Epithelial cell of prostate (primary cell): ENCODE data around the gene DYNLT2B.
"Not testable (repeated sequence)": the region's sequence is repeated elsewhere in the genome, so short reads cannot be mapped to it uniquely, and the experiment has no call there.

ENCODE experiments used
- DNase-seq: peaks from one replicate; pipeline ENCODE4 v3.0.0-alpha.2; 2011; ENCODE audit warnings: low read depth, low spot score
- H3K27ac ChIP-seq: fragments of 450-650 bp; 2 replicates; pipeline ENCODE4 v1.5.1; 2017; ENCODE audit warnings: mild to moderate bottlenecking

DYNLT2B gene

GRCh38 chr3:196280689-196281440, 37.2 kb downstream of the DYNLT2B start:
- H3K27ac ChIP-seq, result peak overlapping the region; percentile 91
- DNase-seq, result no peak

GRCh38 chr3:196275126-196275525, 42.9 kb downstream of the DYNLT2B start:
- no peak for DNase-seq
- H3K27ac ChIP-seq, result peak overlapping the region; percentile 20

- no peak for DNase-seq
- peak overlapping the region; percentile 20 for H3K27ac ChIP-seq
Measured at GRCh38 chr3:196274585-196274984, 43.5 kb downstream of the DYNLT2B start.

- DNase-seq, result no peak
- no peak overlapping the region for H3K27ac ChIP-seq
Measured at GRCh38 chr3:196273655-196274054, 44.4 kb downstream of the DYNLT2B start.

- no peak overlapping the region for H3K27ac ChIP-seq
- DNase-seq, result no peak
Measured at GRCh38 chr3:196272826-196273225, 45.2 kb downstream of the DYNLT2B start.

- H3K27ac ChIP-seq, result no peak overlapping the region
- no peak for DNase-seq
Measured at GRCh38 chr3:196270499-196270898, 47.5 kb downstream of the DYNLT2B start.

- H3K27ac ChIP-seq, result peak overlapping the region; percentile 49
- peak; percentile 66 for DNase-seq
Measured at GRCh38 chr3:196268284-196269163, 49.5 kb downstream of the DYNLT2B start.

- no peak for DNase-seq
- no peak overlapping the region for H3K27ac ChIP-seq
Measured at GRCh38 chr3:196263819-196264218, 54.2 kb downstream of the DYNLT2B start.

GRCh38 chr3:196260784-196261183, 57.3 kb downstream of the DYNLT2B start:
- H3K27ac ChIP-seq, result no peak overlapping the region
- DNase-seq, result no peak

- no peak for DNase-seq
- H3K27ac ChIP-seq, result no peak overlapping the region
Measured at GRCh38 chr3:196255776-196256175, 62.3 kb downstream of the DYNLT2B start.

- DNase-seq, result no peak
- H3K27ac ChIP-seq, result no peak overlapping the region
Measured at GRCh38 chr3:196254376-196255283, 63.4 kb downstream of the DYNLT2B start.

GRCh38 chr3:196251918-196252317, 66.1 kb downstream of the DYNLT2B start:
- DNase-seq, result no peak
- no peak overlapping the region for H3K27ac ChIP-seq

- peak overlapping the region; percentile 43 for H3K27ac ChIP-seq
- DNase-seq, result no peak
Measured at GRCh38 chr3:196246612-196247308, 71.3 kb downstream of the DYNLT2B start.

- H3K27ac ChIP-seq, DNase-seq: not testable (repeated sequence)
Measured at GRCh38 chr3:196244166-196244565, 73.9 kb downstream of the DYNLT2B start.

- no peak overlapping the region for H3K27ac ChIP-seq
- no peak for DNase-seq
Measured at GRCh38 chr3:196241704-196242103, 76.3 kb downstream of the DYNLT2B start.
